Esophagus squamous epithelium (tissue), 5 donors: ENCODE measurements around the gene SLC13A4. TPM values are rescaled to one million over a fixed set of nuclear protein-coding genes. Genes with fewer than 3 reads are reported as not detected.

Experiments used
- DNase-seq: peaks from one replicate; lab custom pipeline; 2025; lab: John Stamatoyannopoulos, UW
- H3K27ac ChIP-seq, 4 donors: fragments of 200-600 bp; sonication (generic); one replicate each; pipeline ENCODE4 v1.5.1; 2016 to 2019; ENCODE audit warnings: mild to moderate bottlenecking in 1 of 4
- H3K27me3 ChIP-seq, 4 donors: fragments of 200-600 bp; sonication (generic); 1 replicate in 3 of 4; 2 replicates in 1 of 4; pipeline versions ENCODE4 v1.5.1 to v1.6.0; 2017 to 2021; ENCODE audit warnings: antibody characterized with exemption in 1 of 4
- H3K36me3 ChIP-seq, 3 donors: fragments of 200-600 bp; sonication (generic); one replicate each; pipeline ENCODE4 v1.5.1; 2016 to 2019
- H3K4me1 ChIP-seq, 3 donors: fragments of 200-600 bp; sonication (generic); one replicate each; pipeline ENCODE4 v1.5.1; 2017 to 2019
- H3K4me3 ChIP-seq, 4 donors: fragments of 200-600 bp; sonication (generic); 1 replicate in 3 of 4; 2 replicates in 1 of 4; pipeline ENCODE4 v1.5.1; 2016 to 2019; ENCODE audit warnings: mild to moderate bottlenecking in 2 of 4, moderate library complexity in 1 of 4
- H3K9me3 ChIP-seq, 3 donors: fragments of 200-600 bp; sonication (generic); one replicate each; pipeline ENCODE4 v1.5.1; 2016 to 2019
- CTCF ChIP-seq, 6 experiments: fragments of 450-650 bp in 4 of 6; fragments of 200-600 bp in 2 of 6; sonication (generic) in 2 of 6; IDR thresholded peaks; one replicate each; pipeline ENCODE4 v1.5.1; 2016 to 2019; ENCODE audit warnings: antibody characterized with exemption in 6 of 6, mild to moderate bottlenecking in 4 of 6, moderate library complexity in 4 of 6
- POLR2A ChIP-seq, 4 donors: fragments of 450-650 bp; IDR thresholded peaks; one replicate each; pipeline ENCODE4 v1.6.1; 2017; ENCODE audit warnings: antibody characterized with exemption in 4 of 4, mild to moderate bottlenecking in 4 of 4, moderate library complexity in 3 of 4
- WGBS, 2 donors: methylation state at CpG; one replicate each; pipeline ENCODE4 v1.1.5; 2018; 5-methylcytosine and 5-hydroxymethylcytosine counted together
- intact Hi-C: fragments of 100-400 bp; cut with DNase I; formaldehyde crosslinking; loops from one replicate; pipeline ENCODE4 v1.15.0; 2022
- total RNA-seq, 4 donors: library from RNA; depleted of rRNA; stranded (reverse); fragments of >200 nt; gene quantifications; one replicate each; pipeline ENCODE4 v1.1.0, GENCODE V29; 2016
- donor health status: DM: yes; HTN: yes; CAD: no.

Gene SLC13A4
- total RNA-seq, 4 donors from 2014 or later, result under 0.01 to 1.9 (median 1.5) TPM

- TF ChIP-seq POLR2A (IDR thresholded peaks at IDR 0.05) (no peak), CTCF (IDR thresholded peaks at IDR 0.05) (no peak)
- Histone ChIP-seq H3K4me3 (no peak overlapping the region), H3K4me1 (peaks cover 13 to 51% (median 17%) of the 10 kb centered on the region in 3 donors), H3K36me3 (no peaks in the 10 kb centered on the region), H3K27me3 (no peaks in the 10 kb centered on the region), H3K27ac (peak overlapping the region; percentile 75 to 87 (median 81)), H3K9me3 (no peaks in the 10 kb centered on the region)
- intact Hi-C loops, result no loop called here
- whole genome bisulfite sequencing, 2 donors, result 58 to 59% methylated on average over 5 of the region's 5 CpGs
- DNase-seq, result no peak
Measured at GRCh38 chr7:135707570-135707966, 20.4 kb downstream of the SLC13A4 start.

- Histone ChIP-seq H3K9me3 (no peaks in the 10 kb centered on the region), H3K27me3 (no peaks in the 10 kb centered on the region), H3K4me3 (peak overlapping the region in 1 of 4 donors; percentile 28), H3K36me3 (no peaks in the 10 kb centered on the region), H3K4me1 (peaks cover 13 to 51% (median 17%) of the 10 kb centered on the region in 3 donors), H3K27ac (peak overlapping the region; percentile 75 to 87 (median 81))
- intact Hi-C loops, result no loop called here
- no peak for DNase-seq
- TF ChIP-seq POLR2A (IDR thresholded peaks at IDR 0.05), result no peak
- TF ChIP-seq CTCF (IDR thresholded peaks at IDR 0.05), result no peak
- WGBS, 2 donors, result 29 to 45% methylated on average over 7 of the region's 7 CpGs
Measured at GRCh38 chr7:135706858-135707569, 21.0 kb downstream of the SLC13A4 start.

GRCh38 chr7:135706038-135706742 lies 21.8 kb downstream of the SLC13A4 start:
- WGBS, 2 donors, result 64 to 79% methylated on average over 13 to 16 of the region's 20 CpGs

GRCh38 chr7:135704698-135705097 lies 23.3 kb downstream of the SLC13A4 start:
- intact Hi-C loops, result no loop called here
- TF ChIP-seq POLR2A (IDR thresholded peaks at IDR 0.05) (no peak), CTCF (IDR thresholded peaks at IDR 0.05) (no peak)
- DNase-seq, result no peak
- H3K27ac ChIP-seq, result peak overlapping the region in 2 of 4 donors; percentile 85 to 87
- H3K4me3 ChIP-seq, result no peak overlapping the region
- H3K9me3 ChIP-seq, result no peaks in the 10 kb centered on the region
- H3K36me3 ChIP-seq, result no peaks in the 10 kb centered on the region
- H3K4me1 ChIP-seq, result peaks cover 13 to 51% (median 17%) of the 10 kb centered on the region in 3 donors
- H3K27me3 ChIP-seq, result no peaks in the 10 kb centered on the region
- WGBS, 2 donors, result 73 to 78% methylated on average over 5 of the region's 5 CpGs

More at GRCh38 chr7:135706038-135706742, 21.8 kb downstream of the SLC13A4 start:
- Histone ChIP-seq H3K27ac (peak overlapping the region; percentile 75 to 87 (median 81)), H3K27me3 (no peaks in the 10 kb centered on the region), H3K36me3 (no peaks in the 10 kb centered on the region), H3K9me3 (no peaks in the 10 kb centered on the region), H3K4me3 (peak overlapping the region in 1 of 4 donors; percentile 28), H3K4me1 (peaks cover 13 to 48% (median 17%) of the 10 kb centered on the region in 3 donors)
- intact Hi-C loops, result no loop called here
- TF ChIP-seq POLR2A (IDR thresholded peaks at IDR 0.05) (no peak), CTCF (IDR thresholded peaks at IDR 0.05) (peak in 1 of 6 experiments; percentile 6)
- no peak for DNase-seq

GRCh38 chr7:135704074-135704473 lies 23.9 kb downstream of the SLC13A4 start:
- WGBS, 2 donors, result 60% methylated on average over 1 of the region's 2 CpGs
- no peak overlapping the region for H3K27ac ChIP-seq

More at GRCh38 chr7:135704074-135704473, 23.9 kb downstream of the SLC13A4 start:
- TF ChIP-seq CTCF (IDR thresholded peaks at IDR 0.05), result peak in 1 of 6 experiments; percentile 21
- TF ChIP-seq POLR2A (IDR thresholded peaks at IDR 0.05), result no peak
- H3K4me3 ChIP-seq, result no peak overlapping the region
- intact Hi-C loops, result no loop called here
- DNase-seq, result no peak
- H3K9me3 ChIP-seq, result no peaks in the 10 kb centered on the region
- H3K4me1 ChIP-seq, result peaks cover 13 to 51% (median 17%) of the 10 kb centered on the region in 3 donors
- no peaks in the 10 kb centered on the region for H3K27me3 ChIP-seq
- no peaks in the 10 kb centered on the region for H3K36me3 ChIP-seq
